Muscle of leg (tissue), 16 donors: ENCODE measurements around the gene ESRRB. TPM values are rescaled to one million over a fixed set of nuclear protein-coding genes. Genes with fewer than 3 reads are reported as not detected.

ENCODE experiments used
- DNase-seq: peaks from one replicate; pipeline ENCODE4 v3.0.0; 2013
- H3K27ac ChIP-seq: one replicate; pipeline ENCODE4 v1.5.1; 2013; ENCODE audit warnings: mild to moderate bottlenecking, low read length, control low read depth
- H3K27me3 ChIP-seq: one replicate; pipeline ENCODE4 v1.6.1; 2013; ENCODE audit warnings: low read length; ENCODE audit not compliant: control insufficient read depth, insufficient read depth
- H3K36me3 ChIP-seq: one replicate; pipeline ENCODE4 v1.6.1; 2013; ENCODE audit warnings: low read length; ENCODE audit not compliant: control insufficient read depth, insufficient read depth
- H3K4me1 ChIP-seq: one replicate; pipeline ENCODE4 v1.6.1; 2013; ENCODE audit warnings: low read length; ENCODE audit not compliant: control insufficient read depth, insufficient read depth
- H3K4me3 ChIP-seq: one replicate; pipeline ENCODE4 v1.5.1; 2013; ENCODE audit warnings: low read length, control low read depth
- H3K9me3 ChIP-seq: replicated peaks from 2 replicates; pipeline ENCODE4 v1.6.1; 2013; ENCODE audit warnings: low read depth, low read length; ENCODE audit not compliant: control insufficient read depth
- WGBS: methylation state at CpG from one replicate; pipeline ENCODE4 v1.1.5; 2013; ENCODE audit warnings: missing lambda C conversion rate; ENCODE audit not compliant: insufficient coverage; 5-methylcytosine and 5-hydroxymethylcytosine counted together
- long read RNA-seq, 11 donors: transcript quantifications; one replicate each; lab custom pipeline, GENCODE V29; 2026
- polyA plus RNA-seq, 8 donors: library from polyadenylated mRNA; unstranded; fragments of 120-200 nt; gene quantifications; one replicate each; pipeline versions ENCODE4 v1.2.1 to v1.2.3, GENCODE V29; 2013; ENCODE audit warnings: inconsistent platforms in 1 of 8, low replicate concordance in 1 of 8; ENCODE audit not compliant: insufficient read length in 8 of 8, insufficient read depth in 1 of 8
- total RNA-seq: library from RNA; stranded (reverse); fragments of 120-200 nt; gene quantifications from one replicate; pipeline ENCODE4 v1.2.4, GENCODE V29; 2013

Gene ESRRB
- total RNA-seq (3.1 TPM), polyA plus RNA-seq (1 to 10 TPM; 1.9 to 3.8 (median 3.4) TPM)
- long read RNA-seq, donor 1, result 0 reads
- long read RNA-seq, donor 2, partial matches to known transcripts, result 0 of 1 reads
- long read RNA-seq, donor 2, other reads (novel, unspliced or antisense), result 0 of 1 reads
- long read RNA-seq, donor 3, partial matches to known transcripts, result 0 of 1 reads
- long read RNA-seq, donor 3, other reads (novel, unspliced or antisense), result 0 of 1 reads
- long read RNA-seq, donor 4, partial matches to known transcripts, result 0 of 1 reads
- long read RNA-seq, donor 4, other reads (novel, unspliced or antisense), result 0 of 1 reads
- long read RNA-seq, donor 5, transcript ESRRB-207 (1 exons, 2,190 nt), result major isoform, 5 of 6 reads
- long read RNA-seq, donor 5, partial matches to known transcripts, result 0 of 6 reads
- long read RNA-seq, donor 5, other reads (novel, unspliced or antisense), result 0 of 6 reads
- long read RNA-seq, donor 6, partial matches to known transcripts, result 0 of 2 reads
- long read RNA-seq, donor 6, other reads (novel, unspliced or antisense), result 0 of 2 reads
- long read RNA-seq, donor 7, partial matches to known transcripts, result 0 of 2 reads
- long read RNA-seq, donor 7, other reads (novel, unspliced or antisense), result 0 of 2 reads
- long read RNA-seq, donor 8, result 0 reads
- long read RNA-seq, donor 9, partial matches to known transcripts, result 0 of 5 reads
- long read RNA-seq, donor 9, other reads (novel, unspliced or antisense), result 0 of 5 reads
- long read RNA-seq, donor 10, partial matches to known transcripts, result 0 of 2 reads
- long read RNA-seq, donor 10, other reads (novel, unspliced or antisense), result 0 of 2 reads
- long read RNA-seq, donor 11, partial matches to known transcripts, result 0 of 2 reads
- long read RNA-seq, donor 11, other reads (novel, unspliced or antisense), result 0 of 2 reads

GRCh38 chr14:76375947-76376404, at the start of gene ESRRB:
ESRRB (plus strand) TSS chr14:76376137; CDS start chr14:76376402, 265 bp downstream.
- Histone ChIP-seq H3K4me1 (peaks cover 18% of the 10 kb centered on the region), H3K36me3 (no peaks in the 10 kb centered on the region), H3K27ac (no peak within 1 kb of the TSS), H3K27me3 (peaks cover 91% of the 10 kb centered on the region), H3K9me3 (no peaks in the 10 kb centered on the region), H3K4me3 (no peak within 1 kb of the TSS)
- under 1% methylated on average over 29 of the region's 29 CpGs for WGBS
- peak; percentile 44 for DNase-seq

GRCh38 chr14:76326918-76327689, 48.8 kb upstream of the ESRRB start:
- Histone ChIP-seq H3K27me3 (peaks cover 45% of the 10 kb centered on the region), H3K36me3 (no peaks in the 10 kb centered on the region), H3K4me1 (peaks cover 6% of the 10 kb centered on the region), H3K4me3 (no peak overlapping the region), H3K9me3 (no peaks in the 10 kb centered on the region), H3K27ac (no peak overlapping the region)
- 71% methylated on average over 6 of the region's 11 CpGs for WGBS
- DNase-seq, result no peak

- WGBS, result 66% methylated on average over 5 of the region's 8 CpGs
- DNase-seq, result no peak
- Histone ChIP-seq H3K4me3 (no peak overlapping the region), H3K27me3 (peaks cover 43% of the 10 kb centered on the region), H3K4me1 (peaks cover 6% of the 10 kb centered on the region), H3K9me3 (no peaks in the 10 kb centered on the region), H3K36me3 (no peaks in the 10 kb centered on the region), H3K27ac (no peak overlapping the region)
These were observed 47.3 kb upstream of the ESRRB start for GRCh38 chr14:76328457-76329137.

- Histone ChIP-seq H3K36me3 (no peaks in the 10 kb centered on the region), H3K9me3 (no peaks in the 10 kb centered on the region), H3K4me3 (no peak overlapping the region), H3K4me1 (peaks cover 6% of the 10 kb centered on the region), H3K27me3 (peaks cover 39% of the 10 kb centered on the region), H3K27ac (no peak overlapping the region)
- DNase-seq, result no peak
- 1% methylated on average over 16 of the region's 27 CpGs for WGBS
These were observed 46.6 kb upstream of the ESRRB start for GRCh38 chr14:76329154-76329928.

GRCh38 chr14:76329951-76330350, 46.0 kb upstream of the ESRRB start:
- DNase-seq, result no peak
- H3K9me3 ChIP-seq, result no peaks in the 10 kb centered on the region
- H3K36me3 ChIP-seq, result no peaks in the 10 kb centered on the region
- 17% methylated on average over 10 of the region's 12 CpGs for WGBS
- H3K27me3 ChIP-seq, result peaks cover 39% of the 10 kb centered on the region
- no peak overlapping the region for H3K27ac ChIP-seq
- peaks cover 6% of the 10 kb centered on the region for H3K4me1 ChIP-seq
- H3K4me3 ChIP-seq, result no peak overlapping the region

- Histone ChIP-seq H3K27me3 (peaks cover 38% of the 10 kb centered on the region), H3K4me1 (peaks cover 6% of the 10 kb centered on the region), H3K4me3 (no peak overlapping the region), H3K27ac (no peak overlapping the region), H3K9me3 (no peaks in the 10 kb centered on the region), H3K36me3 (no peaks in the 10 kb centered on the region)
- DNase-seq, result no peak
- WGBS, result 56% methylated on average over 8 of the region's 17 CpGs
These were observed 45.3 kb upstream of the ESRRB start for GRCh38 chr14:76330411-76331327.

- Histone ChIP-seq H3K36me3 (no peaks in the 10 kb centered on the region), H3K4me3 (no peak overlapping the region), H3K27me3 (peaks cover 35% of the 10 kb centered on the region), H3K27ac (no peak overlapping the region), H3K4me1 (peaks cover 6% of the 10 kb centered on the region), H3K9me3 (no peaks in the 10 kb centered on the region)
- WGBS, result 83% methylated on average over 5 of the region's 10 CpGs
- DNase-seq, result no peak
These were observed 44.5 kb upstream of the ESRRB start for GRCh38 chr14:76331328-76332011.

- no peak overlapping the region for H3K27ac ChIP-seq
- no peaks in the 10 kb centered on the region for H3K9me3 ChIP-seq
- H3K36me3 ChIP-seq, result no peaks in the 10 kb centered on the region
- no peak for DNase-seq
- H3K27me3 ChIP-seq, result peaks cover 29% of the 10 kb centered on the region
- 90% methylated on average over 3 of the region's 6 CpGs for WGBS
- H3K4me3 ChIP-seq, result no peak overlapping the region
- peaks cover 10% of the 10 kb centered on the region for H3K4me1 ChIP-seq
These were observed 42.3 kb upstream of the ESRRB start for GRCh38 chr14:76333664-76334063.
